Sigmoid colon (tissue), 7 donors: Measurements from ENCODE around the gene PIGP. TPM values are rescaled to one million over a fixed set of nuclear protein-coding genes. Genes with fewer than 3 reads are reported as not detected.
A peak's percentile ranks its signal among the peaks of the same experiment; 100 is the strongest.

ENCODE experiments used
- DNase-seq: peaks from one replicate; pipeline ENCODE4 v3.0.0-alpha.2; 2019
- H3K27ac ChIP-seq, 4 donors: fragments of 200-600 bp; sonication (generic); one replicate each; pipeline ENCODE4 v1.5.1; 2016 to 2019; ENCODE audit warnings: mild to moderate bottlenecking in 1 of 4
- H3K27me3 ChIP-seq, 3 donors: fragments of 200-600 bp; sonication (generic); one replicate each; pipeline ENCODE4 v1.5.1; 2019; ENCODE audit warnings: mild to moderate bottlenecking in 1 of 3
- H3K36me3 ChIP-seq, 4 donors: fragments of 200-600 bp; sonication (generic); one replicate each; pipeline ENCODE4 v1.5.1; 2016 to 2019
- H3K4me1 ChIP-seq, 4 donors: fragments of 200-600 bp; sonication (generic); one replicate each; pipeline ENCODE4 v1.5.1; 2017 to 2019
- H3K4me3 ChIP-seq, 4 donors: fragments of 200-600 bp; sonication (generic); one replicate each; pipeline ENCODE4 v1.5.1; 2017 to 2019; ENCODE audit warnings: mild to moderate bottlenecking in 2 of 4, moderate library complexity in 1 of 4
- H3K9me3 ChIP-seq, 4 donors: fragments of 200-600 bp in 3 of 4; sonication (generic) in 3 of 4; one replicate each; pipeline versions ENCODE4 v1.5.1 to v1.6.1; 2013 to 2019
- CTCF ChIP-seq, 4 experiments: fragments of 450-650 bp in 3 of 4; fragments of 200-600 bp in 1 of 4; IDR thresholded peaks; one replicate each; pipeline ENCODE4 v1.5.1; 2016 to 2019; ENCODE audit warnings: antibody characterized with exemption in 4 of 4, mild to moderate bottlenecking in 3 of 4, moderate library complexity in 2 of 4
- EP300 ChIP-seq, 4 donors: sonication (generic); formaldehyde crosslinking; IDR thresholded peaks; one replicate each; pipeline ENCODE4 v1.6.1; 2017; ENCODE audit warnings: antibody characterized with exemption in 4 of 4
- POLR2A ChIP-seq, 2 donors: fragments of 450-650 bp; IDR thresholded peaks; one replicate each; pipeline ENCODE4 v1.6.1; 2016; ENCODE audit warnings: antibody characterized with exemption in 2 of 2, mild to moderate bottlenecking in 2 of 2, moderate library complexity in 2 of 2
- POLR2AphosphoS5 ChIP-seq, 4 donors: sonication (generic); formaldehyde crosslinking; IDR thresholded peaks; one replicate each; pipeline ENCODE4 v1.6.1; 2017; ENCODE audit warnings: antibody characterized with exemption in 4 of 4
- WGBS, 2 donors: extraction: QIAGEN DNeasy Blood & Tissue Kit; methylation state at CpG; one replicate each; pipeline ENCODE4 v1.1.7; 2013; 5-methylcytosine and 5-hydroxymethylcytosine counted together
- intact Hi-C: fragments of 100-400 bp; cut with DNase I; formaldehyde crosslinking; loops from one replicate; pipeline ENCODE4 v1.15.1; 2023
- polyA plus RNA-seq, 3 donors: library from polyadenylated mRNA; stranded (reverse); fragments of 200-250 nt; gene quantifications; one replicate each; pipeline ENCODE4 v1.2.3, GENCODE V29; 2013
- total RNA-seq, 4 donors: library from RNA; depleted of rRNA; stranded (reverse); fragments of >200 nt; gene quantifications; one replicate each; pipeline ENCODE4 v1.1.0, GENCODE V29; 2016
- donor health status: healthy with polysubstance abuse.
- donor health status: Bipolar disorder and iron deficiency.
- donor health status: healthy.

Gene PIGP
- total and polyA plus RNA-seq, 7 donors, result 10.2 to 36.7 (median 19.4) TPM

- Histone ChIP-seq H3K9me3 (no peaks in the 10 kb centered on the region), H3K27me3 (no peaks in the 10 kb centered on the region), H3K36me3 (peaks cover 0 to 6% (median 0%) of the 10 kb centered on the region in 4 donors), H3K4me1 (peaks cover 0 to 36% (median 26%) of the 10 kb centered on the region in 4 donors), H3K4me3 (peak overlapping the region; percentile 88 to 93 (median 90)), H3K27ac (peak overlapping the region; percentile 94 to 99 (median 98))
- WGBS, 2 donors, result 0% methylated on average over 70 of the region's 70 CpGs
- TF ChIP-seq EP300 (IDR thresholded peaks at IDR 0.05) (peak in 1 of 4 donors; percentile 5), POLR2AphosphoS5 (IDR thresholded peaks at IDR 0.05) (peak in 3 of 4 donors; percentile 34 to 62 (median 46)), CTCF (IDR thresholded peaks at IDR 0.05) (peak in 2 of 4 experiments; percentile 9 to 13), POLR2A (IDR thresholded peaks at IDR 0.05) (no peak)
- intact Hi-C loops, result loop anchor here (5.0 kb wide), 6 partner anchors 41 to 489 kb away; partner anchors contain the start of genes DYRK1A, HLCS and VPS26C
- DNase-seq, result peak; percentile 86
These were observed 736 bp upstream of the PIGP start for GRCh38 chr21:37073417-37074196.

GRCh38 chr21:37072274-37072987, 440 bp downstream of the PIGP start:
- intact Hi-C loops, result loop anchor here (5.0 kb wide), 6 partner anchors 40 to 490 kb away; partner anchors contain the start of genes DYRK1A, HLCS and VPS26C
- DNase-seq, result peak; percentile 88
- peak overlapping the region; percentile 57 to 93 (median 90) for H3K4me3 ChIP-seq
- peaks cover 0 to 13% (median 0%) of the 10 kb centered on the region in 4 donors for H3K36me3 ChIP-seq
- peaks cover 0 to 36% (median 26%) of the 10 kb centered on the region in 4 donors for H3K4me1 ChIP-seq
- 1% methylated on average over 54 of the region's 54 CpGs for WGBS, 2 donors
- no peaks in the 10 kb centered on the region for H3K27me3 ChIP-seq
- peak overlapping the region; percentile 94 to 99 (median 98) for H3K27ac ChIP-seq
- H3K9me3 ChIP-seq, result no peaks in the 10 kb centered on the region
- TF ChIP-seq CTCF (IDR thresholded peaks at IDR 0.05) (no peak), POLR2A (IDR thresholded peaks at IDR 0.05) (peak in 1 of 2 donors; percentile 38), EP300 (IDR thresholded peaks at IDR 0.05) (peak in 2 of 4 donors; percentile 66 to 71), POLR2AphosphoS5 (IDR thresholded peaks at IDR 0.05) (peak in 2 of 4 donors; percentile 24 to 87)

GRCh38 chr21:37071561-37072273, 1.2 kb downstream of the PIGP start:
- Histone ChIP-seq H3K4me3 (peak overlapping the region; percentile 57 to 93 (median 90)), H3K36me3 (peaks cover 0 to 19% (median 4%) of the 10 kb centered on the region in 4 donors), H3K9me3 (no peaks in the 10 kb centered on the region), H3K4me1 (peaks cover 0 to 36% (median 26%) of the 10 kb centered on the region in 4 donors), H3K27me3 (no peaks in the 10 kb centered on the region), H3K27ac (peak overlapping the region; percentile 94 to 99 (median 98))
- 9 to 33% methylated on average over 12 of the region's 12 CpGs for WGBS, 2 donors
- TF ChIP-seq POLR2A (IDR thresholded peaks at IDR 0.05) (peak; percentile 9 to 33), POLR2AphosphoS5 (IDR thresholded peaks at IDR 0.05) (peak; percentile 64 to 73 (median 66)), EP300 (IDR thresholded peaks at IDR 0.05) (peak in 1 of 4 donors; percentile 59), CTCF (IDR thresholded peaks at IDR 0.05) (no peak)
- intact Hi-C loops, result loop anchor here (5.0 kb wide), 6 partner anchors 39 to 491 kb away; partner anchors contain the start of genes DYRK1A, HLCS and VPS26C
- DNase-seq, result peak; percentile 90

GRCh38 chr21:37065561-37066177, 7.2 kb downstream of the PIGP start:
- Histone ChIP-seq H3K36me3 (peaks cover 0 to 26% (median 4%) of the 10 kb centered on the region in 4 donors), H3K27me3 (no peaks in the 10 kb centered on the region), H3K4me1 (peaks cover 0 to 6% (median 5%) of the 10 kb centered on the region in 4 donors), H3K9me3 (no peaks in the 10 kb centered on the region), H3K4me3 (no peak overlapping the region), H3K27ac (no peak overlapping the region)
- intact Hi-C loops, result no loop called here
- 95 to 96% methylated on average over 9 of the region's 9 CpGs for WGBS, 2 donors
- TF ChIP-seq POLR2AphosphoS5 (IDR thresholded peaks at IDR 0.05) (no peak), POLR2A (IDR thresholded peaks at IDR 0.05) (no peak), CTCF (IDR thresholded peaks at IDR 0.05) (no peak), EP300 (IDR thresholded peaks at IDR 0.05) (no peak)
- no peak for DNase-seq
